Measurements from ENCODE around the gene DPF3. TPM values are rescaled to one million over a fixed set of nuclear protein-coding genes. Genes with fewer than 3 reads are reported as not detected.

The DPF3 gene
- total RNA-seq, 1 donor from 2014 or later, result 1.3 TPM

GRCh38 chr14:72616811-72617210 is 277.1 kb downstream of the DPF3 start:
- Mint-ChIP-seq H3K36me3 (ENCODE audit: low read depth) (no peaks in the 10 kb centered on the region), H3K4me3 (no peak overlapping the region), H3K4me1 (peaks cover 23% of the 10 kb centered on the region), H3K27me3 (ENCODE audit: low read depth) (no peaks in the 10 kb centered on the region), H3K27ac (ENCODE audit: unreplicated experiment) (no peak overlapping the region), H3K9me3 (peaks cover 3% of the 10 kb centered on the region)
- TF ChIP-seq CTCF (conservative IDR thresholded peaks at IDR 0.05), result no peak
- DNase-seq (ENCODE audit: low read depth, low spot score), result no peak

- no peak overlapping the region for H3K27ac Mint-ChIP-seq (ENCODE audit: unreplicated experiment)
Measured at GRCh38 chr14:72616294-72616693, 277.6 kb downstream of the DPF3 start.

GRCh38 chr14:72615451-72616121 is 278.3 kb downstream of the DPF3 start:
- H3K27me3 Mint-ChIP-seq (ENCODE audit: low read depth), result no peaks in the 10 kb centered on the region
- H3K36me3 Mint-ChIP-seq (ENCODE audit: low read depth), result no peaks in the 10 kb centered on the region
- no peaks in the 10 kb centered on the region for H3K9me3 Mint-ChIP-seq
- peaks cover 23% of the 10 kb centered on the region for H3K4me1 Mint-ChIP-seq
- H3K27ac Mint-ChIP-seq (ENCODE audit: unreplicated experiment), result peak overlapping the region; percentile 43
- DNase-seq (ENCODE audit: low read depth, low spot score), result no peak
- no peak for TF ChIP-seq CTCF (conservative IDR thresholded peaks at IDR 0.05)
- no peak overlapping the region for H3K4me3 Mint-ChIP-seq

More at GRCh38 chr14:72616294-72616693, 277.6 kb downstream of the DPF3 start:
- peaks cover 23% of the 10 kb centered on the region for H3K4me1 Mint-ChIP-seq
- no peak for TF ChIP-seq CTCF (conservative IDR thresholded peaks at IDR 0.05)
- no peak overlapping the region for H3K4me3 Mint-ChIP-seq
- no peaks in the 10 kb centered on the region for H3K36me3 Mint-ChIP-seq (ENCODE audit: low read depth)
- no peaks in the 10 kb centered on the region for H3K9me3 Mint-ChIP-seq
- DNase-seq (ENCODE audit: low read depth, low spot score), result no peak
- H3K27me3 Mint-ChIP-seq (ENCODE audit: low read depth), result no peaks in the 10 kb centered on the region

GRCh38 chr14:72614891-72615415 is 278.9 kb downstream of the DPF3 start:
- TF ChIP-seq CTCF (conservative IDR thresholded peaks at IDR 0.05), result no peak
- no peak for DNase-seq (ENCODE audit: low read depth, low spot score)
- peaks cover 23% of the 10 kb centered on the region for H3K4me1 Mint-ChIP-seq
- H3K9me3 Mint-ChIP-seq, result no peaks in the 10 kb centered on the region
- H3K27me3 Mint-ChIP-seq (ENCODE audit: low read depth), result no peaks in the 10 kb centered on the region
- no peak overlapping the region for H3K27ac Mint-ChIP-seq (ENCODE audit: unreplicated experiment)
- no peak overlapping the region for H3K4me3 Mint-ChIP-seq
- H3K36me3 Mint-ChIP-seq (ENCODE audit: low read depth), result no peaks in the 10 kb centered on the region

GRCh38 chr14:72614365-72614764 is 279.5 kb downstream of the DPF3 start:
- H3K36me3 Mint-ChIP-seq (ENCODE audit: low read depth), result no peaks in the 10 kb centered on the region
- TF ChIP-seq CTCF (conservative IDR thresholded peaks at IDR 0.05), result no peak
- no peak overlapping the region for H3K27ac Mint-ChIP-seq (ENCODE audit: unreplicated experiment)
- no peak overlapping the region for H3K4me3 Mint-ChIP-seq
- no peaks in the 10 kb centered on the region for H3K9me3 Mint-ChIP-seq
- peaks cover 23% of the 10 kb centered on the region for H3K4me1 Mint-ChIP-seq
- no peak for DNase-seq (ENCODE audit: low read depth, low spot score)
- H3K27me3 Mint-ChIP-seq (ENCODE audit: low read depth), result no peaks in the 10 kb centered on the region
